Suprapubic skin (tissue), 3 donors: ENCODE results near the gene OR13A1.

Experiments
- CTCF ChIP-seq, 2 donors: fragments of 200-600 bp in 1 of 2; fragments of 450-650 bp in 1 of 2; sonication (generic) in 1 of 2; IDR thresholded peaks; one replicate each; pipeline ENCODE4 v1.5.1; 2016 to 2019; ENCODE audit warnings: antibody characterized with exemption in 2 of 2, mild to moderate bottlenecking in 1 of 2, moderate library complexity in 1 of 2
- POLR2A ChIP-seq, 2 donors: fragments of 450-650 bp; IDR thresholded peaks; one replicate each; pipeline ENCODE4 v1.6.1; 2017; ENCODE audit warnings: antibody characterized with exemption in 2 of 2, mild to moderate bottlenecking in 2 of 2, moderate library complexity in 2 of 2

DNA sequence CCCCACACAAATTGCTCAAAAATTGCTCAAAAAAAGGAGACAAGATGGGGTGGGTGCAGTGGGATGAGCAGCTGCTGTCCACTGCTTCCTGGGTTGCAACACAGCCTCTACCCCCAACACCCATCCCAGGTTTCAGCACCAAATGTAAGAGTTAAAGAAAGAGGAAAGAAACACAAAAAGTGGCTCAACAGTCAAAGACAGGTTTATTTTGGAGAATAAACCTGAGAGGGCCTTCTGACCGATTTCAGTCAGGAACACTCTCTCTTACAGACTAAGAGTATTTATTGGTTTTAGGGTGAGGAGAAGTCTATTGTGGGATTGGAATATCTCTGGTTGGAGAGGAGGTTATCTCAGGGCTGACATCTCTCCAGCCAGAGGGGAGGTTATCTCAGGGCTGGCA lies 28.4 kb downstream of the OR13A1 start:
- TF ChIP-seq POLR2A (IDR thresholded peaks at IDR 0.05), result no peak
- TF ChIP-seq CTCF (IDR thresholded peaks at IDR 0.05), result no peak
